Esophagus squamous epithelium (tissue), 4 donors: ENCODE data around the gene C16orf92.

Experiments used
- POLR2A ChIP-seq, 4 donors: fragments of 450-650 bp; IDR thresholded peaks; one replicate each; pipeline ENCODE4 v1.6.1; 2017; ENCODE audit warnings: antibody characterized with exemption in 4 of 4, mild to moderate bottlenecking in 4 of 4, moderate library complexity in 3 of 4
- TF ChIP-seq, protein P1 (sequence below), 6 experiments: fragments of 450-650 bp in 4 of 6; fragments of 200-600 bp in 2 of 6; sonication (generic) in 2 of 6; IDR thresholded peaks; one replicate each; pipeline ENCODE4 v1.5.1; 2016 to 2019; ENCODE audit warnings: antibody characterized with exemption in 6 of 6, mild to moderate bottlenecking in 4 of 6, moderate library complexity in 4 of 6

DNA sequence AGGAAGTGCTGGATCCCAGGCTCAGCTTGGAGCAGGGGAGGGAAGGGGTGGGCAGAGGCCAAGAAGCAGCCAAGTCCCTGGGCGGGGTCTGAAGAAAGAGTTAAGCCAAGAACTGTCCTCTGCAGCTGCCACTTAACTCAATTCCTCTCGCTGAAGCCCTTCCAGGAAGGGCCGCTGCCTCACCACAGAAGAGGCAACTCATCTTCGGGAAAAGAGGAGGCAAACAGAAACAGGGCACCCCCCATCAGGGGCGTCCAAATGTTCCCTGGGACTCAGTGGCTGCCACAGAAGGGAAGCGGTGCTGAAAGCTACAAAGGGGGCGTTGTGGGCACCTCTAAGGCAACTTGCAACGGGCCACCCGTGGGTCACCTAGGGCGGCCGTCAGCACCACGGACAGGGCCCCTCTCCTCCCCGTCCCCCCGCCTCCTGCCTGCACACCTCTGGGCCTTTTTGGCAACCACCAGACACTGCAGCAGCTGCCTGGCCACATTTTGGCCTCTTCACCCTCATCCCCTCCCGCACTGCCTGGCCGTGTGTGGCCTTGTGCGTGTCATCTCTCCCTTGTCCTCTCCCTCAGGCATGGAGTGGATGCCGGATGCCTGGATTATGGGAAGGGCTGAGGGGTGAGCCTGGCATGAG is 5.6 kb downstream of the C16orf92 start:
- TF ChIP-seq, protein P1, sequence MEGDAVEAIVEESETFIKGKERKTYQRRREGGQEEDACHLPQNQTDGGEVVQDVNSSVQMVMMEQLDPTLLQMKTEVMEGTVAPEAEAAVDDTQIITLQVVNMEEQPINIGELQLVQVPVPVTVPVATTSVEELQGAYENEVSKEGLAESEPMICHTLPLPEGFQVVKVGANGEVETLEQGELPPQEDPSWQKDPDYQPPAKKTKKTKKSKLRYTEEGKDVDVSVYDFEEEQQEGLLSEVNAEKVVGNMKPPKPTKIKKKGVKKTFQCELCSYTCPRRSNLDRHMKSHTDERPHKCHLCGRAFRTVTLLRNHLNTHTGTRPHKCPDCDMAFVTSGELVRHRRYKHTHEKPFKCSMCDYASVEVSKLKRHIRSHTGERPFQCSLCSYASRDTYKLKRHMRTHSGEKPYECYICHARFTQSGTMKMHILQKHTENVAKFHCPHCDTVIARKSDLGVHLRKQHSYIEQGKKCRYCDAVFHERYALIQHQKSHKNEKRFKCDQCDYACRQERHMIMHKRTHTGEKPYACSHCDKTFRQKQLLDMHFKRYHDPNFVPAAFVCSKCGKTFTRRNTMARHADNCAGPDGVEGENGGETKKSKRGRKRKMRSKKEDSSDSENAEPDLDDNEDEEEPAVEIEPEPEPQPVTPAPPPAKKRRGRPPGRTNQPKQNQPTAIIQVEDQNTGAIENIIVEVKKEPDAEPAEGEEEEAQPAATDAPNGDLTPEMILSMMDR (IDR thresholded peaks at IDR 0.05) = no peak
- TF ChIP-seq POLR2A (IDR thresholded peaks at IDR 0.05) = no peak
